Measurements from ENCODE around the gene ABCB8. TPM values are rescaled to one million over a fixed set of nuclear protein-coding genes. Genes with fewer than 3 reads are reported as not detected.
"Not testable (repeated sequence)": the region's sequence is repeated elsewhere in the genome, so short reads cannot be mapped to it uniquely, and the experiment has no call there.

The ABCB8 gene
- total RNA-seq, 2 donors from 2014 or later: 46.6 to 49.6 TPM

DNA sequence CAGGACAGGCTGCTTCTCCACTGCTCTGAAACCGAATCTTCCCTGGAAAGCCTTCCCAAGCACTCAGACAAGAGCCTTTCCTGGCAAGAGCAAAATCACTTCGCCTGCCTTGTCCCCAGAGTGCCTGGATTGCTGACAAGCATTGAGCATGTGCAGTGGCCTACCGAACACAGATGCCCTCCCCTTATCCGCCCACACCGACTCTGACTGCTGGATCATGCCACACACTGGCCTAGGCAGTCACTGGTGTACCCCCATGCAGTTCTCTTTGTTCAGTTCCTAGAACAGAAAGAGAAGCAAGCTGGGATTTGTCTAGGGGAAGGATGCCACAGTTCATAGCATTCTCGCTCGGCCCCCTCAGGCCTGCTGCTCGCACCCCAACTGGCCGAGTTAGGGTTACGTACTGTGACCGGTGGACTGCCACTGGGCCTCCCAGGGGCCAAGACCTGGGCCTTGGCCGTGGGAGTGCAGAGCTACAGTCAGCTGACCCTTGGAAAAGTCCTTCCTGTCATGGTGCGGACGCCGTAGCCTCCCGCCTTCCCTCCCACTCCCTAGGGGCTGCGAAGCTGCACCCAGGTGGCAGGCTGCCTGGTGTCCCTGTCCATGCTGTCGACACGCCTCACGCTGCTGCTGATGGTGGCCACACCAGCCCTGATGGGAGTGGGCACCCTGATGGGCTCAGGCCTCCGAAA lies 6.9 kb downstream of the ABCB8 start:
- no peak for DNase-seq
- H3K9me3 Mint-ChIP-seq: no peaks in the 10 kb centered on the region
- no peak for ATAC-seq (replicated peaks in 1 of 2)
- peaks cover 0 to 2% of the 10 kb centered on the region in 2 donors for H3K36me3 Mint-ChIP-seq (ENCODE audit: insufficient read depth in 2 of 2)
- no peak overlapping the region for H3K27ac Mint-ChIP-seq
- no peak overlapping the region for H3K4me3 Mint-ChIP-seq
- H3K27me3 Mint-ChIP-seq (ENCODE audit: low read depth): no peaks in the 10 kb centered on the region
- H3K4me1 Mint-ChIP-seq (ENCODE audit: low read depth): peaks cover 18% of the 10 kb centered on the region

DNA sequence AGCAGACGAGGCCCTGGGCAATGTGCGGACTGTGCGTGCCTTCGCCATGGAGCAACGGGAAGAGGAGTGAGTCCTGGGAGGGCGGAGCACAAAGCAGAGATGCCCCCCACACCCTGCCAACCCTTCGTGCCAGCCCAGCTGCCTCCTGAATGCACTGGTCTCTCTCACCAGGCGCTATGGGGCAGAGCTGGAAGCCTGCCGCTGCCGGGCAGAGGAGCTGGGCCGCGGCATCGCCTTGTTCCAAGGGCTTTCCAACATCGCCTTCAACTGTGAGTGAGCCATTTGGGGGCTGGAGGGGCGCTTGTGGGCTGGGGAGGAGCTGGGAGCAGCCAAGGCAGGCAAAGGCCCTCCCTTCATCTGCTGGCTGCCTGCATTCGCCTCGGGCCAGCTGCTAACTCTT lies 7.7 kb downstream of the ABCB8 start:
- no peak overlapping the region for H3K4me3 Mint-ChIP-seq
- H3K27ac Mint-ChIP-seq: no peak overlapping the region
- ATAC-seq (replicated peaks in 1 of 2) (no peak), DNase-seq (no peak)
- H3K4me1 Mint-ChIP-seq (ENCODE audit: low read depth): peaks cover 18% of the 10 kb centered on the region
- peaks cover 0 to 2% of the 10 kb centered on the region in 2 donors for H3K36me3 Mint-ChIP-seq (ENCODE audit: insufficient read depth in 2 of 2)
- no peaks in the 10 kb centered on the region for H3K9me3 Mint-ChIP-seq
- H3K27me3 Mint-ChIP-seq (ENCODE audit: low read depth): no peaks in the 10 kb centered on the region

DNA sequence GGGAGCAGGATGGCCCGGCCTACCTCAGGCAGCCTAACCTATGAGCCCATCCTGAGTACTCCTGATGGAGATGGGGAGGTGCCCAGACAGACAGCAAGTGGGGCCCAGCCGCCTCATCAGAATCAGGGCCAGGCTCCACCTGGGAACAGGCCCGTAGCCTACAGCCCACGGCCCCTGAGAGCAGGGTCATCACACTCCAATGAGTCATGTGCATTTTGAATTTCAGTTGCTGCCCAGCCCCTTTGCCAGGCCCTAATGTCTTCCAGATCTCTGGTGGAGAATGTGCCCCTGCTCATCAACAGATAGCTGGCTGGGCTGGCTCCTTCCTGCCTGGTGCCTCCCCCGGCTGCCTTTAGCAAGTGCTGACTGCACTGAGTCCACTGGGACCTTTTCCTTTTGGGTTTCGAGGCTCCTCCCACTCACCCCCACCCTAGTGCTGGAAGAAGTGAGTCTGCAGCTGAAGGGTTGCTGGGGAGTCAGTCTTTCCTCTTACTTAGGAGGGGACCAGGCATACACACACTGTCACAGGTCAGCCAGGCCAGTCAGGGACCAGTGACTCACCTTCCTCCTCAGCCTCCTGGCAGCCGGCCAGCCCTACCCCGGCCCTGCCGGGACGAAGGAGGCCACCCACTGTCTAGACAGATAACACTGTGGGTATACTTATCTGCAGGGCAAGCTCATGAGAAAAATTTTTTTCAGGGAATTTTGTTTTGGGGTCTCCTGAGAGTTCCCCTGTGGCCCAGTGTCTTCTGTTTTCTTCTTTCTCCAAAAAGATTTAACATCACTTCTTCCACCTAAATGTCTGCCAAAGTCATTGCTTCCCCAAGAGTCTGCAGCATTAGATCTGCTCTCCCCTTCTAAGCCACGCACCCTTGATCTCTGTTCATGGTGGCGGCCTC lies 10.9 kb downstream of the ABCB8 start:
- Mint-ChIP-seq H3K4me1 (ENCODE audit: low read depth) (peaks cover 18% of the 10 kb centered on the region), H3K27ac (peak overlapping the region; percentile 58), H3K9me3 (no peaks in the 10 kb centered on the region), H3K27me3 (ENCODE audit: low read depth) (no peaks in the 10 kb centered on the region), H3K4me3 (peak overlapping the region; percentile 55 to 66), H3K36me3 (ENCODE audit: insufficient read depth in 2 of 2) (peaks cover 2% of the 10 kb centered on the region in 2 donors)
- DNase-seq: peak; percentile 82 to 86
- ATAC-seq (replicated peaks in 1 of 2): peak; percentile 96 to 97

DNA sequence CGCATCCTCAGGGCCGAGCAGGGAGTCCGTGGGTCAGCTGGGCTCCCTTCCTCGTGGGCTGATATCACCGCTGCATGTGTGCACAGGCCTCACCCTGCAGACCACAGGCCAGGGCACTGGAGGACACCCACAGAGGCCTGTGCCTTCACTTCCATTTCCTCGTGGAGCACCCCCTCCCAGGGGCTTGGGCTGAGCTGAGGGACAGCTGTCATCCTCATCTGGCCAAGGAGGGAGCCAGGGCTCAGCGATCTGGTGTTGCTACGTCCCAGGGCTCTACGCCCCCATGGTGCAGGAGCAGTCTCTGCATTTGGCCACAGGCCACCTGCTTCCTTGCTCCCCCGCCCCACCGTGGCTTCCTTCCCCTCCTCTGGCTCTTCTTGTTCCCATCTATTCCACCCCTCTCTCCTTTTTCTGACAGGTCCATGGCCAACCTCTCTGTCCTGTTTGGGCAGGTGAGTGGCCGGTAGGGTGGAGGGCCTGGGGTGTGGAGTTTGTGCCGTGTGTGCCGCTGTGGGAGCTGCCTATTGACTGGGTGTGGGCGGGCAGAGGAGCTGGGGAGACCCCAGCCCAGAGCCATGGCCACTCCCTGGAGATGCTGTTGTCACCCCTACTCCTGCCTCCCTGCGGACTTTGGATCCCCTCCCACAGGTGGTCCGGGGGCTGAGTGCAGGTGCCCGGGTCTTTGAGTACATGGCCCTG lies 11.7 kb downstream of the ABCB8 start:
- no peak for ATAC-seq (replicated peaks in 1 of 2)
- Mint-ChIP-seq H3K36me3 (ENCODE audit: insufficient read depth in 2 of 2) (peaks cover 2% of the 10 kb centered on the region in 2 donors), H3K4me1 (ENCODE audit: low read depth) (peaks cover 18% of the 10 kb centered on the region), H3K9me3 (no peaks in the 10 kb centered on the region), H3K27me3 (ENCODE audit: low read depth) (no peaks in the 10 kb centered on the region), H3K27ac (no peak overlapping the region), H3K4me3 (no peak overlapping the region)
- DNase-seq: no peak

DNA sequence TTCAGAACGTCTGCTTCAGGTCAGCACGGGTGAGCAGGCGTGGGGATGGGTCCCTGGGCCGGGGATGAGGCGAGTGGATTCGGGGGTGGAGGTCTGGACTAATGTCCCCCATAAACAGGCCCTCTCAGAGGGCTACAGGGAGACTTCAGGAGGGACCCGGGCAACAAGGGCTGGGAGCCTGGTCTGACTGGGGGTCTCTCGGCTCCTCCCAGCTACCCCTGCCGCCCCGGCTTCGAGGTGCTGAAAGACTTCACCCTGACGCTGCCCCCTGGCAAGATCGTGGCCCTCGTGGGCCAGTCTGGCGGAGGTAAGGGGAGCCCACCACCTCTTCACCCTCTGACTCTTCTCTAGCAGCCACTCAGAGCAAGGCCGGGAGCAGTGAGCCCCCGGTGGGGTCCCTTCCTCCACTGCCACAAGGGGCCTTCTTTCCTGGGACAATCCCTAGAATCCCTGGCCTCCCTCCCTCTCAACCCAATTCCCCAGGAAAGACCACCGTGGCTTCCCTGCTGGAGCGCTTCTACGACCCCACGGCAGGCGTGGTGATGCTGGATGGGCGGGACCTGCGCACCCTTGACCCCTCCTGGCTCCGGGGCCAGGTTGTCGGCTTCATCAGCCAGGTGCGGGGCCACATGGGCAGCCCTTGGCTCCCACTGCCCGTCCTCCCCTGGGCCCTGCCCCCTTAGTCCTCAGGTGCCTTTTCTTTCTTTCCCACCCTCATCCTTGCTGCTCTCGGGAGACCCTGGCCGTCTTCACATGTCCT lies 12.5 kb downstream of the ABCB8 start:
- peak overlapping the region; percentile 65 for H3K27ac Mint-ChIP-seq
- H3K27me3 Mint-ChIP-seq (ENCODE audit: low read depth): no peaks in the 10 kb centered on the region
- H3K4me3 Mint-ChIP-seq: no peak overlapping the region
- peaks cover 2% of the 10 kb centered on the region in 2 donors for H3K36me3 Mint-ChIP-seq (ENCODE audit: insufficient read depth in 2 of 2)
- H3K9me3 Mint-ChIP-seq: no peaks in the 10 kb centered on the region
- no peak for DNase-seq
- H3K4me1 Mint-ChIP-seq (ENCODE audit: low read depth): peaks cover 18% of the 10 kb centered on the region
- ATAC-seq (replicated peaks in 1 of 2): no peak

DNA sequence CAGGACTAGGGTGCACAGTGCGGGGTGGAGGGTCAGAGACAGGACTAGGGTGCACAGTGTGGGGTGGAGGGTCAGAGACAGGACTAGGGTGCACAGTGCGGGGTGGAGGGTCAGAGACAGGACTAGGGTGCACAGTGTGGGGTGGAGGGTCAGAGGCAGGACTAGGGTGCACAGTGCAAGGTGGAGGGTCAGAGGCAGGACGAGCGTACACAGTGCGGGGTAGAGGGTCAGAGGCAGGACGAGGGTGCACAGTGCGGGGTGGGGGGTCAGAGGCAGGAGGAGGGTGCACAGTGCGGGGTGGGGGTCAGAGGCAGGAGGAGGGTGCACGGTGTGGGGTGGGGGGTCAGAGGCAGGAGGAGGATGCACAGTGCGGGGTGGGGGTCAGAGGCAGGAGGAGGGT lies 15.2 kb downstream of the ABCB8 start:
- H3K36me3 Mint-ChIP-seq (ENCODE audit: insufficient read depth in 2 of 2); H3K4me3 Mint-ChIP-seq; ATAC-seq (replicated peaks in 1 of 2); H3K27me3 Mint-ChIP-seq (ENCODE audit: low read depth); H3K27ac Mint-ChIP-seq; H3K9me3 Mint-ChIP-seq; DNase-seq: not testable (repeated sequence)
- H3K4me1 Mint-ChIP-seq (ENCODE audit: low read depth): peaks cover 17% of the 10 kb centered on the region

DNA sequence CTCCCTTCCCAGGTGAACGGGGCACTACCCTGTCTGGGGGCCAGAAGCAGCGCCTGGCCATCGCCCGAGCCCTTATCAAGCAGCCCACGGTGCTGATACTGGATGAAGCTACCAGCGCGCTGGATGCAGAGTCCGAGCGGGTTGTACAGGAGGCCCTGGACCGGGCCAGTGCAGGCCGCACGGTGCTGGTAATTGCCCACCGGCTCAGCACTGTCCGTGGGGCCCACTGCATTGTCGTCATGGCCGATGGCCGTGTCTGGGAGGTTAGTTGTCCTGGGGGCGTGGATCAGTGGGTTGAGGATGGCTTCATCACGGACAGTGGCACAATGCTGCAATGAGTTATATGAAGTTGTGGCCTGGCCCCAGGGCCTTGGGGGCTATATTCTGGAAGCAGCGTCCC lies 15.7 kb downstream of the ABCB8 start:
- Mint-ChIP-seq H3K27me3 (ENCODE audit: low read depth) (no peaks in the 10 kb centered on the region), H3K36me3 (ENCODE audit: insufficient read depth in 2 of 2) (peaks cover 0 to 2% of the 10 kb centered on the region in 2 donors), H3K27ac (no peak overlapping the region), H3K4me1 (ENCODE audit: low read depth) (peaks cover 12% of the 10 kb centered on the region), H3K9me3 (no peaks in the 10 kb centered on the region), H3K4me3 (no peak overlapping the region)
- no peak for ATAC-seq (replicated peaks in 1 of 2)
- DNase-seq: no peak

DNA sequence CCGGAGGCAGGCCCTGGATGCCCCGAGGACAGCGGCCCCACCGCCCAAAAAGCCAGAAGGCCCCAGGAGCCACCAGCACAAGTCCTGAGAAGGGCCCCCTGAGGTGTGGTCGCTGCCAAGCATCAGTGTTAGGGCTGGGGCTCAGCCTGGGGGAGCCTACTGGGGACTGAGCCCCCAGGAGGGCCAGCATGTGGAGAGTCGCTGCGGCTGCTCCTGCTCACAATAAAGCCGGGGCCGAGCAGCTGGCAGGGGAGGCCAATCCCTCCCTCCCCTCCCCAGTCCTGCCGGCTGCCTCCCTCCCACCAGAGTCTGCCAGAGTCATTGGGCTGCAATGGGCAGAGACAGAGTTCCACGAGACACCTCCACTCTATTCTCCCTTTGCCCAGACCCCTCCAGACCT lies 17.0 kb downstream of the ABCB8 start:
- Mint-ChIP-seq H3K9me3 (no peaks in the 10 kb centered on the region), H3K27me3 (ENCODE audit: low read depth) (no peaks in the 10 kb centered on the region), H3K4me3 (no peak overlapping the region), H3K4me1 (ENCODE audit: low read depth) (no peaks in the 10 kb centered on the region), H3K36me3 (ENCODE audit: insufficient read depth in 2 of 2) (peaks cover 0 to 2% of the 10 kb centered on the region in 2 donors), H3K27ac (no peak overlapping the region)
- no peak for DNase-seq
- ATAC-seq (replicated peaks in 1 of 2): no peak

DNA sequence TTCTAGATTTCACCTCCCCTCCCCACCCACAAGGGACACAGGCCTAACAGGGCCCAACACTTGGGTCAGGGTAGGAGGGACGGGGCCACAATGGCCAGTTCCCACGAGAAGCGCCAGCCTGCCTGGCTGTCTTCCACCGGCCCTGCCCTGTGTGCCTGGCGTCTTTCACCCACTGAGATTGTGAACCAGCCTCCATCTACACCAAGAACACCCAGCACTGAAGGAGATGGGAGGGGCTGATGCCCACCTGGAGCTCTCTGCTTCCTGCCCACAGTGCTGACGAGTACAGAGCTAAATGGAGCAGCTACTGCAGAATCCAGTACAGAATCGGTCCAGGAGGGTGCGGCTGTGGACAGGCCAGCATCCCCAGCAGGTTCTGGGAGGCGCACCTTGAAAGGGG lies 17.7 kb downstream of the ABCB8 start:
- H3K4me3 Mint-ChIP-seq: no peak overlapping the region
- no peaks in the 10 kb centered on the region for H3K9me3 Mint-ChIP-seq
- peaks cover 0 to 2% of the 10 kb centered on the region in 2 donors for H3K36me3 Mint-ChIP-seq (ENCODE audit: insufficient read depth in 2 of 2)
- no peaks in the 10 kb centered on the region for H3K27me3 Mint-ChIP-seq (ENCODE audit: low read depth)
- H3K4me1 Mint-ChIP-seq (ENCODE audit: low read depth): no peaks in the 10 kb centered on the region
- no peak overlapping the region for H3K27ac Mint-ChIP-seq
- DNase-seq (no peak), ATAC-seq (replicated peaks in 1 of 2) (no peak)

DNA sequence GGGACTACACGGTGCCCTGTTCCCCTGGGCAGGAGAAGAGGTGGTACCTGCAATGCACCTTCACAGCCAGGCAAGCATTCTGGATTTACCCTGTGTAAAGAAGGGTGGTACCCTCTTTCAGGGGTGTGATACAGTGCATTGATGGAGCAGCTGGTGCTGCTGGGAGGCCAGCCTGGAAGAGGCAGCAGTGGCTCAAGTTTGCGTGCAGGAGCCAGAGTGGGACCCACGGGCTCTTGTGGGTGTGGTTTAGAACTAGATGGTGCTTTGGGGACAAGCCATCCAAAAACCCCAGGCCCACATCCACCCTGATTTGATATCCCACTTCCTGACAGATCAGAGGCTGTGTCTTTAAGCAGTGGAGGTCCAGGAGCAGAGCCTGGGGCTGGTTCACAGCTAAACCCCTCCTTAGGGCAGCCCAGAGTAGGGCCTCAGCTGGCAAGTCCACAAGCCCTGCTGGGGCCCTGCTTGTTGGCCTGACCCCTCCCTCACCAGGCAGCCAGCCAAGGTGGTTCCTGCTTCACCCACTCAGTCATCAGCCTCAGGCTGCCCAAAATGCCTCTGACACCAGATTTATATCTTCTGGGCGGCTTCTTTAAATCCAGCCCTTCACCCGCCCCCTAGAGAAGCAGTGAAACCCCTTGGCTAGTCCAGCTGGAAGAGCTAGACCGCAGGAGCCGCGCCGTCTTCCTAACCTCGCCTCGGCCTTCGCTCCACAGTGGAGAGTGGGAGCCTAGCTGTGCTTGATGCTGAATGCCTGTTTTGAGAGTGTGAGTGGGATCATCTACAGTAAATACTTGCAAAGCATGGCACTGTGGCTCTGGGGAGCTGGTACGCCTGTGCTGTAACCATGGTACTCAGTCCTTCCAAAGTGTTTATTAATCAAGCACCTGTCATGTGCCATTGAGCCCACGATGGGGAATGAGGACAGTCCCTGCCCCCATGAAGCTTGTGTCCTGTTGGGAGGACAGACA lies 18.6 kb downstream of the ABCB8 start:
- Mint-ChIP-seq H3K4me1 (ENCODE audit: low read depth) (no peaks in the 10 kb centered on the region), H3K9me3 (no peaks in the 10 kb centered on the region), H3K36me3 (ENCODE audit: insufficient read depth in 2 of 2) (peaks cover 0 to 1% of the 10 kb centered on the region in 2 donors), H3K4me3 (no peak overlapping the region), H3K27me3 (ENCODE audit: low read depth) (no peaks in the 10 kb centered on the region), H3K27ac (no peak overlapping the region)
- DNase-seq (no peak), ATAC-seq (replicated peaks in 1 of 2) (no peak)

DNA sequence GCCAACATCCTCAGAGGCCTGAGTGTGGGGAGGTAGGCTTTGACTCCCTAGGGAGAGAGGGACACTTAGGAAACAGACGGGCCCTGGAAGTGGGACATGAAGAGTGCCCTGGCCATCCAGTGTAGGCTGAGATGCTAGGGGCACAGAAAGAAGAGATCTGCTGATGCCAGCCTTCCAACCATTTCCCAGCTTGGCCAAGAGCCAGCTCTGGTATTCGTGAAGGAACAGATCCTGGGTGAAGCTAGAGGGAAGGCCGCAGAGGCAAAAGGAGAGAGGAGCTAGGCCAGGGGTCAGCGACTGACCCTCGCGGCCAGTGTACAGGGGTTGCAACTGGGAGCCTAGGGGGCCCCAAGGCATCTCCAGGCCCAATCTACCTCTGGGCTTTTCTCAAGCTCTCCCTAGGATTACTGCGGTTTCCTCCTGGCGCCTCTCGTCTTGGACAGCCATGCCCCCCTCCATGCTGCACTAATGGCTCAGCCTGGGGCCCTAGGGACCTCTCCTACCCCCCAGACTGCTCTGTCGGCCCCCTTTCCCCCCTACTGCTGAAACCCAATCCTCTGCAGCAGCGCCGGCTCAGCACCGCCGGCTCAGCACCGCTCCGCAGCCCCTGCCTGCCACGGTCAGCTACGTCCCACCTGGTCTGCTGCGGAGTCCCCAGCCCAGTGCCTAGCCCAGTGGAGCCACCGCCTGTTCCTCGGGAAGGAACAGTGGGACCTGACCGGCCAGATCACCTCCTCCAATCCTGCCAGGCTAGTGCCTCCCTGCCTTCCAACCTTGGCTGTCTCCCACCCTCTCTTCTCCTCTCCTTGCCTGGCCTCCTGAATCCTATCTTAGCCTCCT lies 19.9 kb downstream of the ABCB8 start, which contains the start of gene ASIC3:
ASIC3 (plus strand) TSS at position 556 of the 840 bp plus-strand sequence. CDS start 355 bp downstream, outside the sequence.
- Mint-ChIP-seq H3K9me3 (no peaks in the 10 kb centered on the region), H3K27ac (no peak within 1 kb of the TSS), H3K4me3 (no peak within 1 kb of the TSS), H3K4me1 (ENCODE audit: low read depth) (peaks cover 4% of the 10 kb centered on the region), H3K36me3 (ENCODE audit: insufficient read depth in 2 of 2) (no peaks in the 10 kb centered on the region), H3K27me3 (ENCODE audit: low read depth) (no peaks in the 10 kb centered on the region)
- no peak for ATAC-seq (replicated peaks in 1 of 2)
- no peak for DNase-seq
